H1 (cell line): ENCODE results near the gene KISS1. TPM values are rescaled to one million over a fixed set of nuclear protein-coding genes. Genes with fewer than 3 reads are reported as not detected.

Experiments used
- ATF3 ChIP-seq: IDR thresholded peaks from 2 replicates; pipeline ENCODE4 v1.6.1; 2011; ENCODE audit warnings: low read depth, mild to moderate bottlenecking, low read length; ENCODE audit not compliant: insufficient read depth
- CBX8 ChIP-seq: fragments of 300-800, 300-1000 bp; sonication (generic); IDR thresholded peaks from 2 replicates; pipeline ENCODE4 v1.7.1; 2016; ENCODE audit warnings: low read depth, low read length, borderline replicate concordance
- CEBPB ChIP-seq: IDR thresholded peaks from 2 replicates; pipeline ENCODE4 v1.6.1; 2012; ENCODE audit warnings: low read depth, low read length
- EGR1 ChIP-seq: IDR thresholded peaks from 2 replicates; pipeline ENCODE4 v1.6.1; 2011; ENCODE audit warnings: low read depth, low read length, borderline replicate concordance
- GABPA ChIP-seq: IDR thresholded peaks from 2 replicates; pipeline ENCODE4 v1.6.1; 2011; ENCODE audit warnings: mild to moderate bottlenecking, low read length, moderate library complexity, borderline replicate concordance; ENCODE audit not compliant: insufficient read depth
- JUN ChIP-seq: IDR thresholded peaks from 2 replicates; pipeline ENCODE4 v1.6.1; 2011; ENCODE audit warnings: low read depth, mild to moderate bottlenecking, improper control_type of control experiment, low read length
- NANOG ChIP-seq: IDR thresholded peaks from 2 replicates; pipeline ENCODE4 v1.6.1; 2011; ENCODE audit warnings: low read length, low read depth, mild to moderate bottlenecking, inconsistent platforms; ENCODE audit not compliant: insufficient read depth, poor library complexity, severe bottlenecking
- RFX5 ChIP-seq: IDR thresholded peaks from 2 replicates; pipeline ENCODE4 v1.6.1; 2011; ENCODE audit warnings: low read depth, low read length, improper control_type of control experiment, borderline replicate concordance
- RNF2 ChIP-seq: fragments of 200-900, 300-1000 bp; sonication (generic); IDR thresholded peaks from 2 replicates; pipeline ENCODE4 v1.7.1; 2016; ENCODE audit warnings: borderline replicate concordance, low read depth, mild to moderate bottlenecking, antibody characterized with exemption, low read length; ENCODE audit not compliant: poor library complexity, severe bottlenecking; ENCODE audit errors: missing control alignments
- polyA plus RNA-seq, 7 experiments: library from polyadenylated mRNA; depleted of rRNA in 3 of 7; stranded (reverse) in 5 of 7; unstranded in 2 of 7; fragments of >200 nt in 5 of 7; fragments of 200-250 nt in 2 of 7; gene quantifications; 1 replicate in 5 of 7; 2 replicates in 1 of 7; 4 replicates in 1 of 7; pipeline versions ENCODE4 v1.2.1 to v1.2.3, GENCODE V29; 2011 to 2013; ENCODE audit warnings: missing spikeins in 2 of 7, mixed read lengths in 2 of 7
- total RNA-seq: library from RNA; stranded (reverse); fragmentation: NEBNext Ultra II Directional; extraction: Animal tissue kit (Norgen Biotek cat#: 25700); gene quantifications from 2 replicates; pipeline ENCODE4 v1.2.1, GENCODE V29; 2021
- TF ChIP-seq, protein P1 (sequence below), 3 experiments: IDR thresholded peaks; 1 replicate in 2 of 3; 2 replicates in 1 of 3; pipeline versions ENCODE4 v1.5.1 to v1.6.1; 2011; ENCODE audit warnings: low read length in 3 of 3, mild to moderate bottlenecking in 3 of 3, inconsistent platforms in 2 of 3, low read depth in 1 of 3, moderate library complexity in 1 of 3; ENCODE audit not compliant: insufficient read depth in 1 of 3; ENCODE audit errors: control extremely low read depth in 1 of 3

Gene KISS1
- total and polyA plus RNA-seq, 2 of the 8 experiments (the other 6 are each of a cell fraction or from before 2014, with no cell fraction given): 0.71 TPM; not detected in 1

GRCh38 chr1:204222006-204222763, 25.9 kb upstream of the KISS1 start (continued):
- TF ChIP-seq ATF3 (no peak), CBX8 (no peak), RFX5 (no peak), RNF2 (no peak), NANOG (no peak), EGR1 (no peak), CEBPB (no peak), GABPA (no peak), JUN (no peak)
- TF ChIP-seq, protein P1, sequence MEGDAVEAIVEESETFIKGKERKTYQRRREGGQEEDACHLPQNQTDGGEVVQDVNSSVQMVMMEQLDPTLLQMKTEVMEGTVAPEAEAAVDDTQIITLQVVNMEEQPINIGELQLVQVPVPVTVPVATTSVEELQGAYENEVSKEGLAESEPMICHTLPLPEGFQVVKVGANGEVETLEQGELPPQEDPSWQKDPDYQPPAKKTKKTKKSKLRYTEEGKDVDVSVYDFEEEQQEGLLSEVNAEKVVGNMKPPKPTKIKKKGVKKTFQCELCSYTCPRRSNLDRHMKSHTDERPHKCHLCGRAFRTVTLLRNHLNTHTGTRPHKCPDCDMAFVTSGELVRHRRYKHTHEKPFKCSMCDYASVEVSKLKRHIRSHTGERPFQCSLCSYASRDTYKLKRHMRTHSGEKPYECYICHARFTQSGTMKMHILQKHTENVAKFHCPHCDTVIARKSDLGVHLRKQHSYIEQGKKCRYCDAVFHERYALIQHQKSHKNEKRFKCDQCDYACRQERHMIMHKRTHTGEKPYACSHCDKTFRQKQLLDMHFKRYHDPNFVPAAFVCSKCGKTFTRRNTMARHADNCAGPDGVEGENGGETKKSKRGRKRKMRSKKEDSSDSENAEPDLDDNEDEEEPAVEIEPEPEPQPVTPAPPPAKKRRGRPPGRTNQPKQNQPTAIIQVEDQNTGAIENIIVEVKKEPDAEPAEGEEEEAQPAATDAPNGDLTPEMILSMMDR (IDR thresholded peaks at IDR 0.05; ENCODE audit: control extremely low read depth in 1 of 3, insufficient read depth in 1 of 3, low read depth in 1 of 3, low read length in 3 of 3): no peak
